ENCODE results near the gene CDK6. TPM values are rescaled to one million over a fixed set of nuclear protein-coding genes. Genes with fewer than 3 reads are reported as not detected.

The CDK6 gene
- total RNA-seq, 1 experiment from 2014 or later: 34.8 TPM

DNA sequence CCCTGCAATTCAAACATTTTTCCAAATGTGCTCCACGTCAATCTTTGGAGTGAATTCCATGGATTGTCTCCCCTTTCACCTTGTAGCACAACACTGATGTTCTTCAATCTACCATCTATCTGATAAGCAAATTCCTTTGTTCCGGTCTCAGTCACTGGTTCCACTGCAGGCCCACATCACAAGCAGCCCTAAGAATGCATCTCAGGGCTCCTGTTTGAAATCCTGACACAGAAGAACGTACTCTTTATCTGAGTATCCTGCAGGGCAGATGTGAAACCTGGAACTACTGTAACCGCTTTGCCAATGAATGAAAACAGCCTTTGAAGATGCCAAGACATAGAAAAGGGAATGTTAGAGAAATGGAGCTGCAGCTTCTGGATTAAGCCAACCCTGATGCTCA, 183.2 kb downstream of the CDK6 start:
- no peak for DNase-seq (ENCODE audit: low read depth)
- in situ Hi-C loops (cut with HindIII; ENCODE audit: low pct_unique_long_range_greater_than_20kb, low sequenced_read_pairs): no loop called here

DNA sequence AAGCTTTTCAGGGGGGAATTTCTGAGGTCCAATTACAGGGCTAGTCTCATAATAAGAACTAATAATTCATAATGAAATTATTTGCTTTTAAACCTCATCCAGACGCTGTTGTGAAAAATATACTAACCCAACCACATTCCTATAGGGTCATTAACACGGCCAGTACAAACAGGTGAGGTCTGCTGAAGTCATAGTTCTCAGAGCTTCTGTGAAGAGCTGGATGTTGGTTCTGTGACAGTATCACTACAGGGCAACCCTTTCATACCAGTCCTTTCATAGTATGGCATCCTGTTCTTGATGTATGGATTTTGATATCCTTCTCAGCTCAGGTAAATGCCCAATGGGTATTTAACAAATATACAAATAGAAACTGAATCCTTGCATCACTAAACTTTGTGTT, 183.8 kb downstream of the CDK6 start:
- in situ Hi-C loops (cut with HindIII; ENCODE audit: low pct_unique_long_range_greater_than_20kb, low sequenced_read_pairs): no loop called here
- DNase-seq (ENCODE audit: low read depth): no peak

DNA sequence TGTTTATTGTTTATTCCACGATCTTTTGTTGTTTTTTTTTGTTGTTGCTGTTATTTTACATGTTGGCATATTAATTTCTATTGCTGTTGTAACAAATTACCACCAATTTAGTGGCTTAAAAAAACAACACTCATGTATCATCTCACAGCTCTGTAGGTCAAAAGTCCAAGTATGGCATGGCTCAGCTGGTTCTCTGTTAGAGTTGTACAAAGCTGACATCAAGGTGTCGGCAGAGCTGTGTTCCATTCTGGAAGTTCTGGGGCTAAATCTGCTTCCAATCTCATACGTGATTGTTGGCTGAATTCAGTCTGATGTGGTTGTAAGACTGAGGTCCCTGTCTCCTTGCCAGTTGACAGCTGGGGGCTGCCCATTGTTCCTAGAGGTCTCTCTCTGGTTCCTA, 186.0 kb downstream of the CDK6 start:
- in situ Hi-C loops (cut with HindIII; ENCODE audit: low pct_unique_long_range_greater_than_20kb, low sequenced_read_pairs): no loop called here
- no peak for DNase-seq (ENCODE audit: low read depth)

DNA sequence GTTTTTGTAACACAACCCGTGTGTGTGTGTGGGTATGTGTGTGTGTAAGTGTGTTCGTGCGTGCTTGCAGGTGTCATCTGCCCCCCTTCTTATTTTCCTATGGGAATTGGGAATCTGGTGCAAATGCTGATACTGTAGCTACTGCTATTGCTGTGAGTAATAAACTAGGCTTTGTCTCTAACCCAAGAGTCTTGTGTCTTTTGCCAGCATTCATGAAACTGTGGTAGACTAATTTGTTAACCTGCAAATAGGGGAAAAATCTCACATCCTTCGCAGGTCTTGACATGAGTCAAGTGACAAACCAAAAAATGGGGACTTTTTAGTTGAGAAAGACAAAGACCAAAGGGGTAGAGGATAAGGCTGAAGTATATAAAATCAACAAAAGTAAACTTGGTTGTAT, 188.3 kb downstream of the CDK6 start:
- in situ Hi-C loops (cut with HindIII; ENCODE audit: low pct_unique_long_range_greater_than_20kb, low sequenced_read_pairs): no loop called here
- no peak for DNase-seq (ENCODE audit: low read depth)

DNA sequence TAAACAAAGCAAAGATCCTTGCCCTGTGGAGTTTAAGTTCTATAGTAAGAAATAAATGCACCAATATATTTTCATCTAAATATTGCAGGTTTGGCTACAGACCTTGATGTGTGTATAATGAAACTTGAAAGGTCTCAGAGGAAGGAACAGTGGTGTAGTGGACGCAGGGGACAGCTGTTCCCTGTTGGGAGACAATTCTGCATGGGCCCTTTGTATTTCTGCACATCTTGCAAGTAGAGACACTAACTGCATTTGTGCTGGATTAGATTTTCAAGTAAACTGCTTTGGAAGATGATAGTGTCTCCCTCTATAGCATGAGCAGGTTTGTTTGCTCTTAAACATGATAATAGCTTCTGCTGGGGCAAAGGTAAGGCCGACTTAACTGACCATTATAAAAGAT, 188.7 kb downstream of the CDK6 start:
- in situ Hi-C loops (cut with HindIII; ENCODE audit: low pct_unique_long_range_greater_than_20kb, low sequenced_read_pairs): no loop called here
- no peak for DNase-seq (ENCODE audit: low read depth)

DNA sequence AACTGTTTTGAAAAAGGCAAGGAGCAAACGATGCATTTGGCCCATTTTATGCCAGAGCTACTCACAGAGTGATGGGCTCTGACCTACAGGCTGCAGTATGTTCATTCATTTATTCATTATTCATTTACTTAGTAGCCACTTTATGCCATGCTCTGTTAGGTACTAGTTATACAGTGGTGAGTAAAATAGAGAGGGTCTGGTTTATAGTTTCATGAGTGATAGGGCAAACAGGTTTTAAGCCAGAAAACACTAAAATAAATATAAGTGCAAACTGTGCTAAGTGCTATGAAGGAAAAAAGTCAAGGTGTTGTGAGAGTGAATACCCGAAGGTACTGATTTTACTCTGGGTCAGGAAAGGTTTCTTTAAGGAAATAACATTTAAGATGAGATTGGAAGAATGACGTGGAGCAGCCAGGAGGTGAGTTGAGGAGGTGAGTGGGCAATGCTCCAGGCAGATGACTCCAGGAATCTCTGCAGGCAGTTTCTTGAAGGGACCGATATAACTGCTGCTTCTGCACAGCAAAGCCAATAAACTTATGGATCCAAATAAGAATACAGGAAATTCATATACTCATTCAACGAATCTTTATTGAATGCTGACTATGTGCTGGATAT, 189.3 kb downstream of the CDK6 start:
- in situ Hi-C loops (cut with HindIII; ENCODE audit: low pct_unique_long_range_greater_than_20kb, low sequenced_read_pairs): no loop called here
- peak; percentile 75 for DNase-seq (ENCODE audit: low read depth)

DNA sequence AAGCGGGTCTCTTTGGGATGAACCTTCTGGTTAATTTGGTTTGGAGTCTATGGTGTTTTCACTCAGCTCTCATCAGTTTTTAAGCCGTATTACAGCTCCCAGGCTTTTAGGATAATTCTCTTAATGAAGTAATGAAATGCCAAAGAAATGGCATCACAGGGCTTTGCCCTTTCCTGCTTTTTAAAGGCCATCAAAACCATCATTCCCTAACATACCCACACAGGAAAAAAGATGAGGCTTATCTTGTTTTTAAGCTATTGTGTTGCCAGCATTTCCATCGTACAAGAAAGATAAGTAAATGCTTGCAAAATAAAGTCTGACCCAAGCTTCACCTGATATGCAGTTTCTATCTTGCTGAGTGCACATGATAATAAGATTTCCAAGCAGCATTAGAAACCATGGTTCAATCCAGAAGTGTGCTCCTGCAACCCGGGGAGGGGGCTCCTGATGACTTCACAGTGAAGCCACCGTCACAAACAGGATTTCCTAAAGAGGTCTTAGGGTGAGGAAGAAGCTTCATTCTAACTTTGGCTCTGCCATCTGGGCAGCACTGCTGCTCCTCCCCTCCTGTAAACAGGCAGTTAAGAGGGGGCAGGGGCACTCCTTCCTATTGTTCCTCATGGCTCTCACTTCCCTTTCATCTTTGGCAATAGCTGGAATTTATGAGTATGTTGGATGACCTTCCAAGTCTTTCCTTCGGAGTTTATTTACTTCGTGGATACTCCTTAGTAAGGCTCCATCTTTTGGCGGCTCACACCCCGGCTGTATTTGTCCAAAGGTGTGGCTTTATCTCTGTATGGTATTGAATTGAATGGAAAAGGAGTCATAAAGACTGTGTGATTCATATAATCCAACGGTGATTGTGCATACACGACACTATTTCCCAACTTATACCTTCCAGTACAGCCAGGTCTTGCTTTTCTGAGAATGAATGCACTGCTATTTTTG, 191.0 kb downstream of the CDK6 start:
- in situ Hi-C loops (cut with HindIII; ENCODE audit: low pct_unique_long_range_greater_than_20kb, low sequenced_read_pairs): no loop called here

DNA sequence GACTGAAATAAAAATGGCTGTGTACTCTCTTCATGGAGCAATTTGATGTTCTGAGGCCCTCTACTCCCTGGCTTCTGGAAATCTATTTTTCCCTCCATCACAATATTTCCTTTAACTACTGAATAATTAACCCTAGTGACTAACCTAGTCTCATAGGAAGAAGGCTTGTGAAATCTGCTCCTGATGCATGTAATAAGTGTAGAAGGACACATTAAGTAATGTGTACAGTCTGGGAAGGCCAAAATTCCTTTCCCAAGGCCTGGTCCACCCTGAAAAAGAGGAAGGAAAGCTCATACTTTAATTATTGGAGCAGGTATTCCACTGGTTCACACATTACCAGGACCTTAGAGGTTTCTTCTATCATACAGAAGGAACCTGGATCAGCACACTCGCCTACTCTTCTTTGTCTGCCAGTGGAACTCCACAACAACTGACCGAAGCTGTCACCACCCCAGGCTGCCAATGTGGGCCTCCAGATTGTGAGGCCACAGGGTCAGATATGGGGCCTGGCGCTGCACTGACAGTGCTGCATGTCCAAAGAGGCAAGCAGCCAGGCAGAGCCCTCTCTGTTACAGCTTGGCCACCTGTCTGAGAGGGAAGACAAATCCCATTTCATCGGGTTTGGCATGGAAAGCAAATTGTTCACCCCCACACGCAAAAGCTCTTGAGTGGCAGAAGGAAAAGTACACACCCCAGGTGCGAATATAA, 191.8 kb downstream of the CDK6 start:
- no peak for DNase-seq (ENCODE audit: low read depth)
- in situ Hi-C loops (cut with HindIII; ENCODE audit: low pct_unique_long_range_greater_than_20kb, low sequenced_read_pairs): no loop called here

More for the DNA sequence above, 191.0 kb downstream of the CDK6 start:
- DNase-seq (ENCODE audit: low read depth): peak; percentile 46

DNA sequence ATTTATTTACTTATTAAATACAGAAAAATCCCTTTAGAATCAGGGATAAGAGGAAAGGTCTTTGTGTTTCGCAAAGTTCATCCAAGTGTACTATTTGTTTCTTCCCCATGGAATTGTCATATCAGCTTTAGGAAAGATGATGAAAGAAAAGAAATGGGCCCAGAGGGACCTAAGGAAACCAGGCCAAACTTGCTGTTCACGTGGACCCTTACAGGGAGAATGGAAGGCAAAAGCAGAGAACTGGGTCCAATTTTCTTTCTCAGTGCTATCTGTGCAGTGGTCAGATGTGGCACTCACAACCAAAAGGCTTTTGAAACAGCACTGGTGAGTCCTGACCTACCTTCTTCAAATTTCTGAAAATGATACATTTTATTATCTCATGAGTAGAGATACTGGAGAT, 192.6 kb downstream of the CDK6 start:
- no peak for DNase-seq (ENCODE audit: low read depth)
- in situ Hi-C loops (cut with HindIII; ENCODE audit: low pct_unique_long_range_greater_than_20kb, low sequenced_read_pairs): no loop called here

DNA sequence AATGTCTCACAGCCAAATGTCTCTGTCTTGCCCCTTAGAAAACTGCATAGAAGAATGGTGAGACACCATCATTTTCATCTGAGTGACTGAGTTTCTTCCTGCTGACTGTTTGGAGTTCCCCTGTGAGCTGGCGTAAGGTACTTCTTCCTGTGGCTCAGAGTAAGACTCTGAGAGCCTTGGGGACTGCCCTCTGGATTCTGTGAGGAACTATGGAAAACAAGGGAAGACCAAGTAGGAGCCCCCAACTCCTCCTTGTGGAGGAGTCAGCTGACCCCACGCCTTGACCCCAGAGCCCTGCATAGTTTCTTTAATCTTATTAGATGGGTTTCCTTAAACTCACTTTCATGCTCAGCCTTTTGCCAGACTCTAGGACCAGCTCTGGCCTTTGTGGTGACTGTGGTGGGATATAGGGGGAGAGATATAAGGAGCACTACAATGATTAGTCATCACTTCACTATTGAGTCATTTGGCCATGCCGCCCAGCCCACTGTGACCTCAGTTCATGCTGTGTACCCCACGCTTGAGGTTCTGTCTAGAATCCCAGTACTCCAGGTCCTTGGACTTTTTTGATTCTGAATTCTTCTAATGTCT, 194.4 kb downstream of the CDK6 start:
- in situ Hi-C loops (cut with HindIII; ENCODE audit: low pct_unique_long_range_greater_than_20kb, low sequenced_read_pairs): no loop called here
- DNase-seq (ENCODE audit: low read depth): peak; percentile 81

DNA sequence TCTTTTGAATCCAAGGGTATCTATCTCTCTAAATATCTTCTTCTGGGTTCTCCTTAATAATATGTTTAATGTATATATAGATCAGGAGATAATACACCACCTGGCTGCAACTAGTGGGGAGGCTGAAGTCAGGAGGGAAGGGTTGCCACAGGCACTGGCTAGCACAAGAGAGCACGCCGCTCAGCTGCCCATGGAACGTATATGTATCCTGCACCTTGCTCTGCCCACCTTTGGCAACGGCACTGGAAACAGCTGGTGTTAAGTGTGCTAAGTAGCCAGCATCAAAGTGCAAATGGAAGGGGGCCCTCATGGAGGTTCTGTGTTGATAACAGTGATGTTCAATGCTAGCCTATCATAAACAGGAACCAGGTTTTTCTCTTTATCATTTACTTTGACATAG, 196.4 kb downstream of the CDK6 start:
- in situ Hi-C loops (cut with HindIII; ENCODE audit: low pct_unique_long_range_greater_than_20kb, low sequenced_read_pairs): no loop called here
- no peak for DNase-seq (ENCODE audit: low read depth)

DNA sequence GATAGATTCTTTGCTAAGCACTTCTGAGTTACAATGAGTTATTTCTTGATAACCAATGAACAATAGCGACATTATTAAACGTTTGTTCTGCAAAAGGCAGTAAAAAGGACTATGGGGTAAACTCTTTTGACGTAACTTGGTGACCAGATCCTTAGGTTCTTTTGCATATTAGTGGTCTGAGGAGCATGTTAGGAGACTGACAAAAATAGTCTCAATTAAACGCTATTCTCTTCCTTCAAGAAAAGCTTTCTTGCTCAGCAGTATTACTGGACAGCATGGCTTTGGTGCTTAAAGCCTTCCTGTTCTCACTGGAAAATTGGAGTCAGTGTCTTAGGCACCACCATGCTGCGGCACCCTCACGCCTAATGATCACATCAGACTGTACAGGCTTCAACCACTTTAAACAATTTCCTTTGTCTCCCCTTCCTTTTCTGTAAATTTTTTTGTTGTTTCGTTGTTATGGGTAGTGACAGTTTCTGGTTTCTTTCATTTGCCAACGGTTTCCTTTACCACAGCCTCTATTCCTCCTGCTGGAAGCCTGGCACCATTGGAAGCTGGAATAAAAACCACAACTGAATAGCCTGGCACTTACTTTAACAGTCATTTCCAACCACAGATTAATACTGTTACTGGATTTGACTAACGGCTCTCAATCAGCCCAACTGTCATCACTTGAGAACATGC, 197.0 kb downstream of the CDK6 start:
- no peak for DNase-seq (ENCODE audit: low read depth)
- in situ Hi-C loops (cut with HindIII; ENCODE audit: low pct_unique_long_range_greater_than_20kb, low sequenced_read_pairs): no loop called here

DNA sequence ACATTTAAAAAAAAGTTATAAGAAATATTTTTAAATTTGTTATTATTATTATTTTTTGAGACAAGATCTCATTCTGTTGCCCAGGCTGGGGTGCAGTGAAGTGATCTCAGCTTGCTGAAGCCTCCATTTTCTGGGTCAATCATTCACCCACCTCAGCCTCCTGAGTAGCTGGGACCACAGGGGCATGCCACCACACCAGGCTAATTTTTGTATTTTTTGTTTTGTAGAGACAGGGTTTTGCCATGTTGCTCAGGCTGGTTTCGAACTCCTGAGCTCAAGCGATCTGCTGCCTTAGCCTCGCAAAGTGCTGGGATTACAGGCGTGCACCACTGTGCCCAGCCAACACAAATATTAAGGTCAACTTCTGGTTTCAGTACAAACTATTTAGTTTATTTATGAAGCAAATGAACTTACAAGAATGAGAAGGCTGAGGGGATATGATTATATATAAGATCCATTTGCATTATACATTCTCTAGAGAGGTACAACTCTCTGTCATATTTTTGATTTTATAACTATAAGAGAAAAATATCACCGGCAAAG, 200.3 kb downstream of the CDK6 start:
- DNase-seq (ENCODE audit: low read depth): no peak
- in situ Hi-C loops (cut with HindIII; ENCODE audit: low pct_unique_long_range_greater_than_20kb, low sequenced_read_pairs): no loop called here

DNA sequence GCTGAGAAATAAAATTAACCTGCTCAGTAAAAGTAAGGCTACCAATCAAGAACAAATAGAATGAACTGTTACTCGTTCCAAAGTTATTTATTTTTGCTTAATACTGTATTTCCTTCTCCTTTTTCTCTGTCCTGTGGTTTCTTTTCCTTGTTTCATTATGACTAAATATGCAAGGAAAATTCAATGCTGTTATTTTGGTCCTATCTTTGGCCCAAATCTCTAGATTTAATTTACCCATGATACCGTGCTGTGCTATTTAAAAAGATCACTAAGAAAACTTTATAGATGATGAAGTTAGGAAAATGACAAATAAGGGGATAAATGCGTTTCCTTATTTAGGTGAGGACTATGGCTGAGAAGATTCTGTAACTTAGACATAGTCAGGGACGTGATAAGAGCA, 200.8 kb downstream of the CDK6 start:
- DNase-seq (ENCODE audit: low read depth): no peak
- in situ Hi-C loops (cut with HindIII; ENCODE audit: low pct_unique_long_range_greater_than_20kb, low sequenced_read_pairs): no loop called here

DNA sequence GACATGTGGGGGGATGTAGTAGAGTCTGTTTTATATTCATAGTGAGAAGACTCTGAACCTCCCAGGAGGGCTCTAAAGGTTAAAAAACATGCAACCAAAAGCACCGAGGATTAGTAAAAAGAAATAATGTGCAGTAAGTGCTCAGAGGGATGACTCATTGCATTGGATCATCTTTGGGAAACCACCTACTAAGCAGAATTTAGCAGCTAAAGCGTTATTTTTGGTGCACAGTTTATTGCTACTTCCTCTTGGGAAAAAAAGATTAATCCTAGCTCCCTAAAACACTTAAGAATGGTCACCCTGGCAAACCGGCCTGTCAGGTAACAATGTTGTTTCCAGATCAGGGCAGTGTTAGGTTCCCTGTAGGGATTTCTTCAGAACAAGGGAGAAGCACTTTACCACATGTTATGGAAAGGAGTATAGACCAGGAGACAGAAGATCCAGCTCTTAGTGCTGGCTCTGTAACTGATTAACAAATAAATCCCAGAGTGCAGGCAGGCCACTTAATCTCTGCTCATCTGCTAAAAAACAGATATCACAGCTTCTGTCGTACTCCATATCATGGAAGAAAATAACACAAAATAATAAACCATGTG, 201.4 kb downstream of the CDK6 start:
- in situ Hi-C loops (cut with HindIII; ENCODE audit: low pct_unique_long_range_greater_than_20kb, low sequenced_read_pairs): no loop called here
- peak; percentile 84 for DNase-seq (ENCODE audit: low read depth)

DNA sequence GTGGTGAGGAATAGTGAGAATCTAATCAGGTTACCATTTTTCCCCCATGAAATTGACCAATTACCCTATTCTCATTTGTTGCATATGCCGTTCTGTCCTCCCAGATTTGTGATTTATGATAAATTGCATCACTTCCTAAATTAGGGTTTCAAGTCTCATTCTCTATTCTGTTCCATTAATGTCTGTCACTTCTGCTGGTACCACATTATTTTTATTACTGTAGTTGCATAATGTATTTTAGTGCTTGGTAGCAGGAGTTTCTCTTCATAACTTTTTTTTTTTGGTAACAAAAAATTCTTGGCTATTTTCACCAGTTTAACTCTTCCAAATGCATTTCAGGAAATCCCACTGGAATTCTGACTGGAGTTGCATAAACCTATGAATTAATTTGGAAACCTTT, 202.2 kb downstream of the CDK6 start:
- no peak for DNase-seq (ENCODE audit: low read depth)
- in situ Hi-C loops (cut with HindIII; ENCODE audit: low pct_unique_long_range_greater_than_20kb, low sequenced_read_pairs): no loop called here

DNA sequence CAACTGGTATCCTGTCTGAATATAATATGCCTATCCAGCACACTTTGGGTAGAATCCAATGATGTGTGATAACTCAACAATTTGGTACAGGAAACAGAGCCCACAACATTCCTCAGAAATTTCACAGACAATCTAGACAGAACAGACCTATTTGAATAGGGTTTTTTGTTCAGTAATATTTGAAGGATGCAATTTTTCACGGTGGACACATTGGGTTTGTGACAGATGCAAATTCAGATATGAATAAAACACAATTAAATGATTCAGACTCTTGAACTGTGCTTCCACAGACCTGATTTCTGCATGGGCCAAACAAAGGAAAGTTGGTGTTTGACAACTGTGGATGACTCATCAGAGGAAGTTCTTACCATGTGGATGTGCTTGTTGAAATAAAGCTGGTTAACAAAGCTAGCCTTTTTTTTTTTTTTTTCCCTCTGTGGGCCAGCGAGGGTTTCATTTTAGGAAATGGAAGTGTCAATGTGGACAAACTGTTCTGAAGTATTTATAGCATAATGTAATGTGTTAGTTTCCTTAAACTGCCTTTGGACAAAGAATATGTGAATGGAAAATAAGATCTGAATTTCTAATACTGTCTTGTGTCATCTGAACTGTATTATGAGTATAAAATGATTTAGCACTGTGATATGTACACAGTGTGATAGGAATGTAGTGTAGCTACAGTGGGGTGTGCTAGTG, 203.0 kb downstream of the CDK6 start:
- DNase-seq (ENCODE audit: low read depth): peak; percentile 67
- in situ Hi-C loops (cut with HindIII; ENCODE audit: low pct_unique_long_range_greater_than_20kb, low sequenced_read_pairs): no loop called here

All from Caki2 (cell line).